Erythroblast (primary cell): ENCODE data around the gene CTBP2.

Experiments
- GATA1 ChIP-seq: IDR thresholded peaks from 2 replicates; pipeline ENCODE4 v1.6.1; 2011; ENCODE audit warnings: low read depth, mild to moderate bottlenecking, control low read depth, low read length, moderate library complexity
- POLR2A ChIP-seq: IDR thresholded peaks from 2 replicates; pipeline ENCODE4 v1.6.1; 2011; ENCODE audit warnings: mild to moderate bottlenecking, low read length

GRCh38 chr10:125067764-125068163 lies 92.6 kb downstream of the CTBP2 start:
- no peak for TF ChIP-seq POLR2A
- no peak for TF ChIP-seq GATA1
